ENCODE results near the gene LMAN1L.

DNA sequence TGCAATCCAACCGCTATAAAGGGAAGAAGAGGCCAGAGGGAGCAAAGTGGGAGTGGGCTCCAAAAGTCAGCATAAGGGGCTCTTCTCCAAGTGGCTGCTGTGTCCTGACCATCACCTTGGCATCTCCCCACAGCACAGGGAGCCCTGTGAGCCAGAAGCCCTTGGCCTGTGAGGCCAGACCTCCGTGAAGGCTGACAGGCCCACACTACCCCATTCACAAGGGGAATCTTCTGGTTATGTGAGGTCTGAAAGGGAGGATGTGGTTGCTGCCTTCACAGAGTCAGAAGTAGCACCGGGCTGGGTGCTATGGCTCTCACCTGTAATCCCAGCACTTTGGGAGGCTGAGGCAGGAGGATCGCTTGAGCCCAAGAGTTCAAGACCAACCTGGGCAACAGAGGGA lies 32.9 kb downstream of the LMAN1L start:
- no peak for TF ChIP-seq CTCF (IDR thresholded peaks at IDR 0.05)
- no peak for TF ChIP-seq POLR2A (IDR thresholded peaks at IDR 0.05)
- no peak for TF ChIP-seq POLR2AphosphoS5 (IDR thresholded peaks at IDR 0.05)

All from upper lobe of left lung (tissue), 4 donors.